TTC549 (cell line): ENCODE results near the gene SUCNR1.
"Not testable (repeated sequence)": the region's sequence is repeated elsewhere in the genome, so short reads cannot be mapped to it uniquely, and the experiment has no call there.

Experiments
- FAIRE-seq: peaks from 2 replicates; lab custom pipeline; 2012; peaks lifted over from hg19 to GRCh38; lab: Jason Lieb, UNC

The SUCNR1 gene

DNA sequence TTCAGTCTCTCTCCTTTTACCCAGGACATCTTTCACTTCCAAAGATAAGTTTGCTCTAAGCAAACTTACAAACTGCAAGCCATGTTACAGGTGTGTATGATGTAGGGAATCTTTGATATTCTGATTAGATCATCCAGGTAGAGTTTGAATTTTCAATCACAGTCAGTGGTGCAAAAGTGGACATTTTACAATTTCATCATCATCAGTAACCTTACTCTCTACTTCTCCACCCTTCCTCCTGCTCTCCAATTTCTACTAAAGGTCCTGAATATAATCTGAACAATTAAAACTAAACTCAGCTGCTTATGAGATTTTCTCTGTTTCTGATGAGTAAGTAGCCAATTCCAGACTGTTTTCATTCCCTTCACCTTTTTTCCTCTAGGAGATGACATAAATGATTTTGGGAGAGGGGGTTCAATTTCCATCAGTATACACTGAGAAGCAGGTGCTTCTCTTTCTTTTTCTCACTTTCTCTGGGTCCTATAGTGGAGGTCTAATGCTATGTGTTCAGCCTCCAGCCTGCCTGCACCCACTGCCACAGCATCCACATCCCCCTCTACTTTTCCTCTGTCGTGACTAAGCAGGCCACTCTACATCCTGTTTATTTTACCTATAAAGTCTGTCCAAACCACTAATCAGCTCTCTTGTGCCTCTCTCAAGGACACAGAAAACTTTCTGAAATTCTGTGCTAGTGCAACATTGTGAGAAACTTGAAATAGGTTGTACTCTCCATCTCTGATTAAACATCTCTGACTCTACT, 27.6 kb downstream of the SUCNR1 start:
- no peak for FAIRE-seq

DNA sequence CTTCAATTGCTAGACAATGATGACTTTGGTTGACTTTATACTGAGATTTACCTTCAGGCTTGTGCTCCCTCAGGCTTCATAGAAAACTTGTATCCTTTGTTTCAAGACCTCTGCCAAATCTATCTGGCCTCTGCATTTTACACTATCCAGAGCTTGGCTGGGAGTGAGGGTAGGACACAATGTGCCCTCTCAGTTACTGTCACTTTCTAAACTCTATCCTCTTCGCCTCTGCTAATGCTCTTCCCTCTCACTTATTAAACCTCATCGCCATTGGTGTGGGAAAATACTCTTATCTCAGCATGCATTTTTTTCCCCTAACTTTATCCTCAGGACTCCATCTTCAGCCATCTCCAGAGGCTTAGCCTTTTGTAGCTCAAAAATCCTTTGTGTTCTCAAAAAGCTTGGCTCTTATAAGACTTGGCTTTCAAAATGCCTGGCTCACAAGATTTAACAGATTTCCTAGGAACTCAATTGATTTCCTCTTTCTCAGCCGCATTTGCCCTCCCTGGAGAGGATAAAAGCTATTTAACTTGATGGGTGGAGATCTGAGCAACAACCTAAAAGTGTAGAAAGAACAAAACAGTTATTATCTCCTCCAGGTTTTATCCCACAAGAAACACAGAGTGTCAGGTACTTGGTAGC, 28.3 kb downstream of the SUCNR1 start:
- FAIRE-seq, result no peak

DNA sequence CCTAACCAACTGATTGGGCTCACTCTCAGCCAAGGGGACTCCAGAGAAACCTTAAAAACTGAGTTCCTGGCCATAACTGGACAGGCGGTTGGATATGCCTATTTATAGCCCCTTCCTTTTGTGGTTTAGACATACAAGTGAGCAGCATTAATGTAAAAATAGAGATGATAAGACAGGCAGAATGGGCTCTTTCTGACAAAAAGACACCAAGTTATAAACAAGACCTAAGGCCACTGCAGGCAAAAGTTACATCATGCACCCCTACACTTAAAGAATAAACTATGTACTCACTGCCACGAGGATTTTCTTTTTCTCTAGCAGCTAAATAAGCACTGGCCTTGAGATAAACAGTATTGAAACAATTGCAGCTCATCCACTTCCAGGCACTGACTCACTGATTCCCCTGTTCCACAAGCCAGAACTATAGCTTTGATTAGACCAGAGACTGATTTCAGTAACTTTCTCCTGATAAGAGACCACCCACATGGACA, 30.1 kb downstream of the SUCNR1 start:
- FAIRE-seq, result no peak

GRCh38 chr3:151905647-151906046, 32.2 kb downstream of the SUCNR1 start:
- FAIRE-seq, result no peak

GRCh38 chr3:151906751-151907150, 33.3 kb downstream of the SUCNR1 start:
- no peak for FAIRE-seq

GRCh38 chr3:151908399-151908798, 35.0 kb downstream of the SUCNR1 start:
- FAIRE-seq, result no peak

DNA sequence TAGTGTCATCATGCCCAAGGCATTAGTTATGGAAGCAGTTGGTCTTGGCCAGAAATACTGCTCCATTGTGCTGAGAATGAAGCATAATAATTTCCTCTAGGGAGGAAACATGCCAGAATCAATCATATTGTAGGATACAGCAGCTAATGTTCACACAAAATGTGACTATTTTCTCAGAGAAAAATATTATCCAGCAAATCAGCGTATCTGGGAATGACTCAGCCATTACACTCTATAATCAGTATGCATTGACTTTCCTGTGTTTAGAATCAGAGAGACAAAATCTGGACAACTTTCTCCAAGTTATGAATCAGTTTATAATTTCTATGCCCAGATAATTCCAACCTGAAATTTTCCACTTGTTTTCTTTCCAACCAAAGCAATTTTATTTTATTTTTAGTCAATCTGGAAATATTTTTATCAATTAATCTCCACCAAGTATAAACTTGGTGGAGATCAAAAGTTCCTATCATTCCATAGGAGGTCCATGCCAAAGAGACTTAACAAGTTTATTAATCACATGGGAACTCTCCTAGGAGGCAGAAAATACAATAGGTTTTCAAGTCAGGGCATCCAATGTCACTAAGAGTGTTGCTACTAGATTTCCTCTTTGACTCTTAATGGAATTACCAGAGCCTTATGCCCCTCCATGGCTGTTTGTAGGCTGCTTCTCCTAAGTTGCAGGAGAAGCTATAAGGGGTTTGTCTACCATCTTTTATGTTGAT, 36.4 kb downstream of the SUCNR1 start:
- no peak for FAIRE-seq

- FAIRE-seq, result no peak
These were observed 38.0 kb downstream of the SUCNR1 start for GRCh38 chr3:151911462-151911861.

GRCh38 chr3:151912028-151912427, 38.6 kb downstream of the SUCNR1 start:
- no peak for FAIRE-seq

DNA sequence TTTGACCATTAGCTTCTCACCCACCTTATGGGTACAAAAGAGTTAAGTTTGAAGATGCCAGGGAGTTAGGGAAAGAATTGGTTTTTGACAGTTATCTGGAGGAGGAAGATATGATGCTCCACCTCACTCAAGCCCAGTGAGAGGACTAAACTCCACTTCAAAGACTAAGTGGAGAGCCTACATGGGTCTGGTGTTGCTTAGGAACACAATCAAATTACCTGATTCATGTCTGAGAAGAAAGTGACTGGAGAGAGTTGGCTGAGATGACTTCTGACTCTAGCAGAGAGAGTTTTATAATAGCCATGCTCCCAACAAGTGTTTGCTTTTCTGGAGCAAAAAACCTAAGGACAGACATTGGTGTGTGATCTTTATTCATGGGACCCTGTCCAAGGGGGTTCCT, 43.3 kb downstream of the SUCNR1 start:
- no peak for FAIRE-seq

DNA sequence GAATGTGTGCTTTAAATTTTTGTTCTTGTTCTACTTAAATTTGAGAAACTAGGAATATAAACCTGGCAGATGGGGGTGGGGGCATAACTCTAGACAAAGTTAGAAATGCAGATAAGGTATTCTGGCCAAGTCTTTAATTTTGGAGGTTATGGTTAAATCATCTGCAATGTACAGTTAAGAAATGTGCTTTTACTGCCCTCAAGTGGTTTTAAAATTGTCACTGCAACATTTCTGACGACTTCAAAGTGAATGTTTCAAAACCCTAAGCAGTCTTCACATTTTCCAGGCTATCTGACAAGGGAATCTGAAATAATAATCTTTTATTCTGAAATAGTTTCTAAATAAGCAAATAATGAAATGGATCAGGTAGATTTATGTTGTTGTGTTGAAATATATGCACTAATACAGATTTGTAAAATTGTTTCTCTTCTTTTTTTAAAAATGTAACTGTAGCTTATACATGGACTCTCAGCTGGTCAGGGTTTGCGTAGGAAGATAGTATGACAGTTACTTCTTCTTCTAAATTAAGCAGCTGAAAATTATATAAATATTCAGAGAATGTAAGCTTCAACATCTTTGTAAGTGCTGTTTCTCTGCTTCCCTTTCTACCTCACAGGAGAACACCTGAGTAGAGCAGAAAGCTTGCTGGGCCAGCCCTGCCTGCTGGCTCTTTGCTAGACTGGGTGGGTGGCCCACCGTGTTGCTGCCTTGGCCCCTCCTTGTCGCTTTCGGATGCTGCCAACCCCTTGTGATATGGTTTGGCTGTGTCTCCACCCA, 45.0 kb downstream of the SUCNR1 start:
- FAIRE-seq, result peak; percentile 77

DNA sequence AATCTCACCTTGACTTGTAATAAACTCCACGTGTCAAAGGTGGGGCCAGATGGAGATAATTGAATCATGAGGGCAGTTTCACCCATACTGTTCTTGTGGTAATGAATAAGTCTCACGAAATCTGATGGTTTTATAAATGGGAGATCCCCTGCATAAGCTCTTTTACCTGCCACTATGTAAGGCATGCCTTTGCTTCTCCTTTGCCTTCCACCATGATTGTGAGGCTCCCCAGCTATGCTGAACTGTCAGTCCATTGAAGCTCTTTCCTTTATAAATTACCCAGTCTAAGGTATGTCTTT, 45.5 kb downstream of the SUCNR1 start:
- FAIRE-seq, result no peak

DNA sequence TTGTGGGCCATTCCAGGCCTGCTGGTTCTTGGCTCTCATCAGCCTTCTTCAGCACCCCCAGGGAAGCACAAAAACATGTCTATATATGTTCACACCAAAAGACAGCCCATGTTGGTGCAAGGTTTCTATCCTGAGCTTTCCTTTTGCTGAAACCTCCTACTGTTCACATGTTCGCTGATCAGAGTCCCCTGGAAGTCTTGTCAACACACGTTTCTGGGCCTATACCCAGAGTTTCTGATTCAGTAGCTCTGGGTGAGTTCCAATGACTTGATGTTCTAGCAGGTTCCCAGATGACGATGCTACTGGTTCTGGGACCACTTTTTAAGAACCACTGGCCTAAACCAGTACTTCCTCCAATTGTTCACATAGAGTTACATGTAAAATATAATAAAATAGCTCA, 46.0 kb downstream of the SUCNR1 start:
- no peak for FAIRE-seq

DNA sequence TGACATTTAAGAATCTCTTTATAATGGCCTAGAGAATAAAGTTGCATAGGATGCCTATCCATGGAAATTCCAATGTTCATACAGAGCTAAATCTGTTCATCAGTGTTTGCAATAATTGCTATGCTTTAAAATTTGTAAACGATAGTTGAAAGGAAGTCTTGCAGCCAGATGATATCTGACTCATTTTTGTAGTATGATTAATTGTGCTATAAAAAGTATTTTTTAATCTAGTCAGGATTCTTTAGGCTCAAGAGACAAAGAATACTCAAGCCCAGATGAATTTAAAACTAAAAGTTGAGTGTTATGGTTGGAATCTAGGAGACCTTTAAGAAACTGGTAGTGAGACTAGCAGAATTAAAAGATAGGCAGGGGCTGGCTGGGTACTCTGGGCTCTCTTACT, 50.5 kb downstream of the SUCNR1 start:
- no peak for FAIRE-seq

DNA sequence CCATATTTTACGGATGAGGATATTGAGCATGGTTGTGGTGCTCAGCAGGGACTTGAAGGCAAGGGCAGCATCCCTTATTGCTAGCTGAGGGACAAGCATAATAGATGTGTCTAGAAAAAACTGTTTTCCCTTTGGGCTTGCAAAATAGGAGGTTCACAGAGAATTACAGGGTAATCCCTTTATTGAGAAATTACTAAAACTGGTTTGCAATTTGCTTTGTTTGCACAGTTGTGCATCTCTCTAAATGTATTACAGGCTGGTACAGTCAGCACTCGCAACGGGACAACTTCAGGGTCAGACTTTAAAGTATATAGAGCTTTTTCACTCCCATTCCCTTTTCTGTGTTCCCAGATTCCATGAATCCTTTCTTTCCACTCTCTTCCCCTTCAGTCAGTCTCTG, 51.3 kb downstream of the SUCNR1 start:
- no peak for FAIRE-seq

- no peak for FAIRE-seq
These were observed 52.0 kb downstream of the SUCNR1 start for GRCh38 chr3:151925419-151925818.

DNA sequence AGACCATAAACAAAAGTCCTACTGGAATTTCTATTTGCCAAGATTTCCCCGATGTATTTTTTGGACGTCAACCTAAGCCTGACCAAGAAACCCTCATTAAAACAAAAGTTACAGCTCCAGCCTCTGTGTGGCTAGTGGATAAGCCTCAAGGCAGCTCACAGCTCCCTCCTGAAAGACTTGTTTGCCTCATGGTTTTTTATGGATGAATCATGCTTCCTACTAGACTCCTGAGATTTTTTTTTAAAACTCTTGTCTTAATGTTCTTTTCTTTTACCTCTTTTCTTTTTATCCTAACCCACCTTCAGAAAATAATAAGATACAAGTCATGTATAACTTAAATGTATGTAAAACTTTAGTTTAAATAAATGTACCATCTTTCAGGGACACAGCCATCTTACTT, 52.4 kb downstream of the SUCNR1 start:
- no peak for FAIRE-seq

- no peak for FAIRE-seq
These were observed 53.5 kb downstream of the SUCNR1 start for GRCh38 chr3:151926956-151927355.

DNA sequence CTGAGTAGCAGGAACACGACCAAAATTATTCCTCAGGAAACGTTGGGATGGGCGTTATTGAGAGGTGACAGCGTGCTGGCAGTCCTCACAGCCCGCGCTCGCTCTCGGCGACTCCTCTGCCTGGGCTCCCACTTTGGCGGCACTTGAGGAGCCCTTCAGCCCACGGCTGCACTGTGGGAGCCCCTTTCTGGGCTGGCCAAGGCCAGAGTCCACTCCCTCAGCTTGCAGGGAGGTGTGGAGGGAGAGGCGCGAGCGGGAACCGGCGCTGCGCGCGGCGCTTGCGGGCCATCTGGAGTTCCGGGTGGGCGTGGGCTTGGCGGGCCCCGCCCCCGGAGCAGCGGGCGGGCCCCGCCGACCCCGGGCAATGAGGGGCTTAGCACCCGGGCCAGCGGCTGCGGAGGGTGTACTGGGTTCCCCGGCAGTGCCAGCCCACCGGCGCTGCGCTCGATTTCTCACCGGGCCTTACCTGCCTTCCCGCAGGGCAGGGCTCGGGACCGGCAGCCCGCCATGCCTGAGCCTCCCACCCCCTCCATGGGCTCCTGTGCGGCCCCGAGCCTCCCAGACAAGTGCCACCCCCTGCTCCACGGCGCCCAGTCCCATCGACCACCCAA, 54.6 kb downstream of the SUCNR1 start:
- not testable (repeated sequence) for FAIRE-seq

DNA sequence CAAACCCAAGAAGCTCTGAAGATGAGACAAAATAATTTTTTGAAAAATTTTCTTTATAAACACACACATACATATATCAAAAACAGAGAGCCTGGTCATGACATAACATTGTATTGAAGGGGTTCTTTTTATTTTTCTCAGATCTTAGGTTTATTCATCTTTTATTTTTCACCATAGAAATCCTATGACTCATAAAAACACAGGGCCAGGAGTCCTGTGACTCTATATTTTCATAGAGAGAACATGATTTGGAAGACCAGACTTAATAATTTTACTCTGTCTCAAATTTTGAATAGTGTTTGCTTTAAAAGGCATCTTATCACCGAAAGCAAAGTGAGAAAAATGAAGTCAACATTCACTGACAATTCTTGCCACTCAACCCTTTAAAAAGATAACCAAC, 57.7 kb downstream of the SUCNR1 start:
- no peak for FAIRE-seq

DNA sequence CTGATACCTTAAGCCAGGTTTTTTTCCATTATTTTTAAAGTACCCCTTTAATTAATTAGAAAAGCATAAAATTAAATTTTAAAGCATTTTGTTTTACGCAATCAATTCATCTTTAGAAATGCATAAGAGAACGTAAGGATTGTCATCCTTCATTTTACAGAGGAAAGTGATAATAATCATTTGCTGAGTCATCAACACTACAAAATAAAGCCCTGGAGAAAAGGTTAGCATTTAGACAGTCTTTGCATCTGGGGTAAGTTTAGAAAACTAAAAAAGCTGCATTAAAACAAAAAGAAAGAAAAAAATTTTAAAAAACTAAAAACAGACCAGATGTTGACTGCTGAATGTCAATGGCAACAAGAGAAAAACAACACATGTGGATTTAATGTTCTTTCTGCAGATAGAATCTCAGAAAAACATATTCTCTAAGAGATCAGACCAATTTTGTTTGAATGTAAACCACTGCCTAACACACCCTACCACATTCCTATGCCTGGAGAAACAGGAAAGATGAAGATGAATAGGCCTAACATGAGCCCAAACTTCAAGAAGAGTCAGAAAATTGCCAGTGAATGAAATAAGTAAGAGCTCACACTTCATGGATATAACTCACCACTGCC, 59.9 kb downstream of the SUCNR1 start:
- no peak for FAIRE-seq
